ENCODE data around the gene NFATC2IP.

Gene NFATC2IP

GRCh38 chr16:28905229-28905754, 45.4 kb upstream of the NFATC2IP start:
- no peak overlapping the region for H3K4me3 ChIP-seq (ENCODE audit: low read length)
- no peak for DNase-seq (ENCODE audit: low read depth)
- TF ChIP-seq, protein P1, sequence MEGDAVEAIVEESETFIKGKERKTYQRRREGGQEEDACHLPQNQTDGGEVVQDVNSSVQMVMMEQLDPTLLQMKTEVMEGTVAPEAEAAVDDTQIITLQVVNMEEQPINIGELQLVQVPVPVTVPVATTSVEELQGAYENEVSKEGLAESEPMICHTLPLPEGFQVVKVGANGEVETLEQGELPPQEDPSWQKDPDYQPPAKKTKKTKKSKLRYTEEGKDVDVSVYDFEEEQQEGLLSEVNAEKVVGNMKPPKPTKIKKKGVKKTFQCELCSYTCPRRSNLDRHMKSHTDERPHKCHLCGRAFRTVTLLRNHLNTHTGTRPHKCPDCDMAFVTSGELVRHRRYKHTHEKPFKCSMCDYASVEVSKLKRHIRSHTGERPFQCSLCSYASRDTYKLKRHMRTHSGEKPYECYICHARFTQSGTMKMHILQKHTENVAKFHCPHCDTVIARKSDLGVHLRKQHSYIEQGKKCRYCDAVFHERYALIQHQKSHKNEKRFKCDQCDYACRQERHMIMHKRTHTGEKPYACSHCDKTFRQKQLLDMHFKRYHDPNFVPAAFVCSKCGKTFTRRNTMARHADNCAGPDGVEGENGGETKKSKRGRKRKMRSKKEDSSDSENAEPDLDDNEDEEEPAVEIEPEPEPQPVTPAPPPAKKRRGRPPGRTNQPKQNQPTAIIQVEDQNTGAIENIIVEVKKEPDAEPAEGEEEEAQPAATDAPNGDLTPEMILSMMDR (IDR thresholded peaks at IDR 0.05; ENCODE audit: insufficient read depth, low read depth, low read length, missing control alignments) = no peak

DNA sequence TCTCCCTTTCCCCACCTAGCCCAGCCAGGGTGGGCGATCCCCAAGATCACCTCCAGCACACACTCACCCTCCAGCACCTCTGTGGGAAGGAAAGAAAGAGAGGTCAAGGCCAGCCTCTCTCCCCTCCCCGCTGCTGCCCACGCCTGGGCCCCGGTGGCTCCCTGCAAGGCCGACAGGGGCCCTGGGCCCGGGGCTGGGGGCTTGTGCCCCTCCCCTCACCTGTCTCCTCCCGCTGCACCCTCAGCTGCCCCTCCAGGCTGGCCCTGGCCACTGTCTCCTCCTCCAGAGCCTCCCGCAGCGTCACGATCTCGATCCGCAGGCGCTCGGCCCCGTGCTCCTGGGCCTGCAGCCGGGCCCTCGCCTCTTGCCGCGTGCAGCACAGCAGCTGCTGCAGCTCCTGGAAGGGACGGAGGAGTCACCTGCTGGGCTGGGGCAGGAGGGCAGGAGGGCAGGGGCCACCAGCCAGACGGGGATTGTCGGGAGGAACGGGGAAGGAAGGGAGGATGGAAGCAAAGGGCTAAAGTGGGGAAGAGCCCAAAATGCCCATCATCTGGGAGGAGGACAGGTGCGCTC, 44.9 kb upstream of the NFATC2IP start:
- no peak overlapping the region for H3K4me3 ChIP-seq (ENCODE audit: low read length)
- TF ChIP-seq, protein P1 (IDR thresholded peaks at IDR 0.05; ENCODE audit: insufficient read depth, low read depth, low read length, missing control alignments) = no peak
- DNase-seq (ENCODE audit: low read depth) = no peak

DNA sequence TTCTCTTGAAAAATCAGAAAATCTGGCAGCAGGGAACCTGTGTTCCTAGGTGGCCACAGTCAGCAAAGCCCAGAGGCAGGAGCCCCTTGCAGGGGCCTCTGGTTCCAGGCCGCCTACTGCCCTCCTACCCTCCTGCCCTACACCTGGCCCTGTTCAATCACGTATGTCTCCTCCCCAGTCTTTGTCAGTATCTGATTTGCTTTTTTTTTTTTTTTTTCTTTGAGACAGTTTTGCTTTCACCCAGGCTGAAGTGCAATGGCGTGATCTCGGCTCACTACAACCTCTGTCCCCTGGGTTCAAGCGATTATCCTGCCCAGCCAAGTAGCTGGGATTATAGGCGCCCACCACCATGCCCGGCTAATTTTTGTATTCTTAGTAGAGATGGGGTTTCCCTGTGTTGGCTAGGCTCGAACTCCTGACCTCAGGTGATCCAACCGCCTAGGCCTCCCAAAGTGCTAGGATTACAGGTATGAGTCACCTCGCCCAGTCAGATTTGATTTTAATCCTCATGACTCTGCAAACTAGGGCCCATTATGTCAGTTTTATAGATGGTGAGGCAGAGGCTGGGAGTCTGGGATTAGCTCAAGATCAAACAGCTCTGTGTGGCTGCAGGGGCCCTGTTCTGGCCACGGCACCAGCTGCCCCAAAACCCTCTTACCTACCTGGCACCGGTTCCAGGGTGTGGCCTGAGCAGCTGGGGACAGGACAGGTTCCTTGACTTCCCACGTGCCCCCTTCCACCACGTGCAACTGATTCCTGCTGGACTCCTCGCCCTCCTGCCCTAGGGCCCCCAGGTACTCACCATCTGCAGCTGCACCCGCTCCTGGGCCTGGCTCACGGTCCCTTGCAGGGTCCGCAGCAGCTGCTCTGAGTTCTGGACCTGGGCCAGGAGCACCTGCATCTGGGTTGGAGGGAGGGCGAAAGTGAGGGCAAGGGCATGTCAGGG, 40.4 kb upstream of the NFATC2IP start:
- no peak overlapping the region for H3K4me3 ChIP-seq (ENCODE audit: low read length)
- TF ChIP-seq, protein P1 (IDR thresholded peaks at IDR 0.05; ENCODE audit: insufficient read depth, low read depth, low read length, missing control alignments) = no peak
- peak; percentile 63 for DNase-seq (ENCODE audit: low read depth)

GRCh38 chr16:28912558-28912957, 38.2 kb upstream of the NFATC2IP start:
- H3K4me3 ChIP-seq (ENCODE audit: low read length) = no peak overlapping the region
- TF ChIP-seq, protein P1 (IDR thresholded peaks at IDR 0.05; ENCODE audit: insufficient read depth, low read depth, low read length, missing control alignments) = no peak

DNA sequence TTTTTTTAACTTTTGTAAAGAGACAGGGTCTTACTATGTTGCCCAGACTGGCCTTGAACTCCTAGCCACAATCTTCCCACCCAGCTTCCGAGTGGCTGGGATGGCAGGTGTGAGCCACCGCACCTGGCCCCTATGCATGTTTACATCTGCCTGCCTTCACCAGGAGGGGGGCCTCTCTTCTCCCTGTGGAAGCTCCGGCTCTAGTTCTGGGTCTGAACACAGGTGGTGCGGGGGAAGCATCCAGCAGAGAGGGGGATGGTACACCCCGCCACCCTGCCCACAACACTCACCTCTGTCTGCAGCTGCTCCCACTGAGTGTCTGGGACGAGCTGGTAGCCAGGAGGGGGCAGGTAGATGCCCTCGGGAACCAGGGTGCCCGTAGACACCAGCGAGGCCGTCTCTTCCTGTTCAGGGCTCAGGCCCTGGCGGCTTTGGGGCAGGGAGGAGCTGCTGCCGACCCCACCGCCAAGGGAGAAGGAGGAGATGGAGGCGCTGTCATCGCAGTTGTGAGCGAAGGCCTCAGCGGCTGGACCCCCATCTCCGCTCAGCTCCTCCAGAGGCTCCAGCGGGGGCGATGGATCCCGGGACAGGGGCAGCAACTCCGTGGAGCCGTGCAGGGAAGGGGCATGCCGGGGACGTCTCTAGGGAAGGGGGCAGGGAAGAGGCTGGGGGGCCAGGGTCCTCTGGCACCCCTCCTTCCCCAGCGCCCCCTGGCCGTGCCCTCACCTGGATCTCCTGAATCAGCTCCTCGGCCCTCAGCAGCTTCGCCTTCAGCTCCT, 36.6 kb upstream of the NFATC2IP start:
- no peak overlapping the region for H3K4me3 ChIP-seq (ENCODE audit: low read length)
- DNase-seq (ENCODE audit: low read depth) = no peak
- TF ChIP-seq, protein P1 (IDR thresholded peaks at IDR 0.05; ENCODE audit: insufficient read depth, low read depth, low read length, missing control alignments) = no peak

More at GRCh38 chr16:28912558-28912957, 38.2 kb upstream of the NFATC2IP start:
- no peak for DNase-seq (ENCODE audit: low read depth)

DNA sequence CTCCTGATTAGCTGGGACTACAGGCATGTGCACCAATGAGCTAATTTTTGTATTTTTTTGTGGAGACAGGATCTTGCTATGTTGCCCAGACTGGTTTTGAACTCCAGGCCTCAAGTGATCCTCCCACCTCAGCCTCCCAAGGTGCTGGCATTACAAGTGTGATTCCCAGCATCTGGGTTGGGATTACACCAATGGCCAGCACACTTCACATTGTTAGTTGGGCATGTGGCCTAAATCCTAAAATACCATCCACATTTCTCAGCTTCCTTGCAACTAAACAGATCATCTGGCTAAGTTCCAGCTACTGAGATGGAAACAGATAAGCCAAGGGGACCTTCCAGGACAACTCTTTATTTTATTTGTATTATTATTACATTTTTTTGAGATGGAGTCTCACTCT, 35.6 kb upstream of the NFATC2IP start:
- DNase-seq (ENCODE audit: low read depth) = peak; percentile 22
- no peak overlapping the region for H3K4me3 ChIP-seq (ENCODE audit: low read length)
- TF ChIP-seq, protein P1 (IDR thresholded peaks at IDR 0.05; ENCODE audit: insufficient read depth, low read depth, low read length, missing control alignments) = no peak

Measured in epithelial cell of esophagus (primary cell).